Measurements from ENCODE around the gene PNPLA3. TPM values are rescaled to one million over a fixed set of nuclear protein-coding genes. Genes with fewer than 3 reads are reported as not detected.

Gene PNPLA3
- 5.7 and 6.4 TPM in 2 replicates for total RNA-seq

GRCh38 chr22:43923631-43924464, at the start of gene PNPLA3:
Gene PNPLA3 (plus strand): TSS chr22:43923805. CDS start chr22:43923912, 107 bp downstream.

GRCh38 chr22:43891360-43892182, 32.0 kb upstream of the PNPLA3 start, which contains the start of gene PNPLA5:
Gene PNPLA5 (minus strand): TSS chr22:43892013. CDS start chr22:43891880, 133 bp downstream.

GRCh38 chr22:43955040-43955882, 31.7 kb downstream of the PNPLA3 start, which contains the start of gene SAMM50:
Gene SAMM50 (plus strand): TSS chr22:43955442. CDS start chr22:43955578, 136 bp downstream.

Other genes starting within 250 kb of the PNPLA3 start
- gene EFCAB6, start 111.5 kb upstream of the PNPLA3 start, total RNA-seq, result 0.25 and 0.65 TPM in 2 replicates
- 0.51 and 0.65 TPM in 2 replicates for gene SULT4A1, start 61.3 kb upstream of the PNPLA3 start, total RNA-seq
- not detected in 2 replicates for gene PNPLA5, start 31.8 kb upstream of the PNPLA3 start, total RNA-seq
- 32.8 and 38.5 TPM in 2 replicates for gene SAMM50, start 31.6 kb downstream of the PNPLA3 start, total RNA-seq
- 67.3 and 86.0 TPM in 2 replicates for gene PARVB, start 100.5 kb downstream of the PNPLA3 start, total RNA-seq